HG03066 (cell line): ENCODE data around the gene XRCC6.
"Not testable (repeated sequence)": the region's sequence is repeated elsewhere in the genome, so short reads cannot be mapped to it uniquely, and the experiment has no call there.

Source experiments
- ATAC-seq: cut with Tn5 transposase; IDR thresholded peaks from one replicate; pipeline ENCODE4 v1.9.1; 2021; ENCODE audit warnings: low read depth; ENCODE audit not compliant: unreplicated experiment

Gene XRCC6

DNA sequence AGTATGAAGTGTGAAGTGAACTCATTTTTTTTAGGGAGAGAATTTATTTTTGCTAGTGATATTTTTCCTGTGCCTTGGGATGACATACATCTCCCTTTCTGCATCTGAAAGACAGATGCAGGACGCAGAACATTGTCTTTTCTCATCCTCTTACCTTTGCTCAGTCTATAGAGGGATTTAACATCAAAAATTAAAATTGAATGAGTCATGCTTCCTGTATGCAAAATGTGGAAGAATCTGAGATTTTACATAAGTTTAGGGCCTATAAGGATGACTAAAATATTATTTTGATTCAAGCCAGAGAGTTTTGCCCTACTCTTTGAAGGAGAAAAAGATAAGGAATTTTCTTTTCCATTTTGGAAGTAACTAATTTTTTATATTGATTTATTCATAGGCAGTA, 27.3 kb downstream of the XRCC6 start:
- no peak for ATAC-seq

DNA sequence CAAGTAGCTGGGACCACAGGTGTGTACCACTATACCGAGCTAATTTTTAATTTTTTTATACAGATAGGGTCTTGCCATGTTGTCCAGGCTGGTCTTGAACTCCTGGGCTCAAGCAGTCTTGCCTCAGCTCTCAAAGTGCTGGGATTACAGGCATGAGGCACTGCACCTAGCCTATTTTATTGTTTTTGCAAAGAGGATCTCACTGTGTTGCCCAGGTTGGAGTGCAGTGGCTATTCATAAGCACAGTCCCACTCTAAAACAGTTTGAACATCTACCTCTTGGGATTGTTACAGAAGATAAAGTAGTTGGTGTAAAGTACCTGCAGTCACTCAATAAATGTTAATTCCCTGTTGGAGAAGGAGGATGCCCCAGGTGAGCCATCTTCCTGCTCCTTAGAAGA, 29.1 kb downstream of the XRCC6 start:
- no peak for ATAC-seq

DNA sequence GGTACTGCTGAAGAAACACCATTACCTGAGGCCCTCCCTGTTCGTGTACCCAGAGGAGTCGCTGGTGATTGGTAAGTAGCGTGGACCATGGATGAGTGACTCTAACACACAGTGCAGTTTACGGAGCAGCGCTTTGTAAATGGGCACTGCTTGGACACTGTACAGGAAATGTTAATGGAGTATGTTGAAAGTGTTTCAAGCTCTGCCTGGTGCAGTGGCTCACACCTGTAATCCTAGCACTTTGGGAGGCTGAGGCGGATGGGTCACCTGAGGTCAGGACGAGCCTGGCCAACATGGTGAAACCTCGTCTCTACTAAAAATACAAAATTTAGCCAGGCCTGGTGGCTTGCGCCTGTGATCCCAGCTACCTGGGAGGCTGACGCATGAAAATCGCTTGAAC, 29.7 kb downstream of the XRCC6 start:
- no peak for ATAC-seq

DNA sequence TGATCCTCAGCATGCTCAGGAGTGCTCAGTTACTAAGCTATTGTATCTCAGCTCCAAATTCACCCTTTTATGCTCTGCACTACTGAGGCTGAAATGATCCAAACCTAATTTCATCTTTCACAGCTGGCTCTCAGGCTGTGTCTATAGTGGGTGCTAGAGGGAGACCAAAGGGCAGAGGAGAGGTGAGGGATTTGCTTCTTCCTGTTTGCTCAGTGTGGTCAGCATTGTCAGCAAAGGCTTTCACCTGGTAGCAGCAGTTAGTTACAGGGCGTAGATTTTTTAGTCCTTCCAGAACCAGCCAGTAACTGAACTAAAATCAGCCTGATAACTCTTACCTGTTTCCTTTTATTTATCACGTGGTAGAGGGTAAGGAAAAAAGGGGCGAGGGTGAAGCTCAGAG, 33.2 kb downstream of the XRCC6 start:
- no peak for ATAC-seq

DNA sequence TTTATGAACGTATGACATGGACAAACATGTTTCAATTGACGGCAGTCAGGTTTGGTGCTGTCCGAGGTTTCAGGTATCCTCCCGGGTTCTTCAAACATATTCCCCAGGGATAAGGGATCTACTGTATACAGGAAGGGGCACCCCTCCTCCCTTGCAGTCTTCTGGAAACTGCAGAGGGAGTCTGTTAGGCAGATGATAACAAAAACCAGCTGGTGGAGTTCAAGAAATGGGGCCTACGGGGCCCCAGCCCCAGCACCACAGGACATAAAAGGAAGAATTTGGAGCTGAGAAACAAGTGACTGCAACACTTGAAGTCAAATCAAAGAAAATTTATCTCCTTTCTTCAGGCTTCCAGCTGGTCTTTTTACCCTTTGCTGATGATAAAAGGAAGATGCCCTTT, 35.5 kb downstream of the XRCC6 start:
- no peak for ATAC-seq

DNA sequence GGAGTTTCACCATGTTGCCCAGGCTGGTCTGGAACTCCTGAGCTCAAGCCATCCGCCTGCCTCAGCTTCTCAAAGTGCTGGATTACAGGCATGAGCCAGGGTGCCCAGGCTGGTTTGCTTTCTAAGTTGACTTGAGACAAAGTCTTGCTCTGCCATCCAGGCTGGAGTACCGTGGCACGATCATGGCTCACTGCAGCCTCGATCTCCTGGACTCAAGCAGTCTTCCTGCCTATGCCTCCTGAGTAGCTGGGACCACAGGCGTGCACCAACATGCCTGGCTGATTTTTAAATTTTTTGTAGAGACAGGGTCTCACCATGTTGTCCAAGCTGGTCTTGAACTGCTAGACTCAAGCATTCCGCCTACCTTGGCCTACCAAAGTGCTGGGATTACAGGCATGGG, 36.6 kb downstream of the XRCC6 start:
- ATAC-seq: no peak

DNA sequence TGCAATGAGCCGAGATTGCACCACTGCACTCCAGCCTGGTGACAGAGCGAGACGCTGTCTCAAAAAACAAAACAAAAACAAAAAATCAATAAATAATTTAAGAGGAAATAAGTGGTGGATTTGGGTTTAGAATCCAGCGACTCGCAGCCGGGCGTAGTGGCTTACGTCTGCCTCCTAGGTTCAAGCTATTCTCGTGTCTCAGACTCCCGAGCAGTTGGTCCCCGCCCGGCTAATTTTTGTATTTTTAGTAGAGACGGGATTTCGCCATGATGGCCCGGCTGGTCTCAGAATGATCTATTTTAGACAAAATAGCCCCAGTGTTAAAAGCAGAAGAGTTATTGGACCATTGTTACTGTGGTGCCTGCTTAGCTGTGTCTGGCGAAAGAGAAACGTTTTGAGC, 37.8 kb downstream of the XRCC6 start:
- ATAC-seq: no peak

DNA sequence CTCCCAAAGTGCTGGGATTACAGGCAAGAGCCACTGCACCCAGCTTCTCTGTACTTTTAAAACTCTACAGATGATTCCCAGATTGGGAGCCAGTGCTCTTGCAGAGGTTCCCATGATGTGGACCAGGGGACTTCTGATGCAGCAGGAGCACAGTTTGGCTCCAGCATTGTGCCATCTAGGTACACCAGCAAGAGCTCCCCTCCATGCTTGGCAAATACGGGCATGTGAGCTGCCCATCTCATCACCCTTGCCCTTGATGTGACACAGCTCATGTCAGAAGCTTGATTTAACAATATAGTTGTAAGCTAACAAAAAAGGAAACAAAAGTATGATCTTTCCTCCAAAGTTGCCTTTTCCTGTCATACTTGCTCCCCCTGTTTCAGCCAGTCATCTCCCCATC, 38.8 kb downstream of the XRCC6 start:
- ATAC-seq: no peak

DNA sequence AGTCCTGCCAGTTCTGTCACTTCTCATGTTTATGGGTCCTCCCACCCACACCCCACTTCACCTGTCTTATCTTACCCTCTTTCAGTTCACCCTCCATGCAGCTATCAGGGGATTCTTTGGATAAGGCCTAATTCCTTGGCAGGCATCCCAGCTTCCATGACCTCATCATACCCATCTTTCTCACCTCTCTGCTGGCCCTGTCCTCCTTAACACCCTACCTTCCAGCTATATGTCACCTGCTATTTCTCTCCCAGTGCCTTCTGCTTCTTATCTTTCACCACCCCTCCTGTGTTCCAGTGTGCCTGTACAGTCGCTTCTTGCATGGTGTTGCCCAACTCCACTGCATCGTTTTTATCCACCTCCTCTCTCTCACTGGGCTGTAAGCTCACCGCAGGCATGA, 39.3 kb downstream of the XRCC6 start:
- no peak for ATAC-seq

DNA sequence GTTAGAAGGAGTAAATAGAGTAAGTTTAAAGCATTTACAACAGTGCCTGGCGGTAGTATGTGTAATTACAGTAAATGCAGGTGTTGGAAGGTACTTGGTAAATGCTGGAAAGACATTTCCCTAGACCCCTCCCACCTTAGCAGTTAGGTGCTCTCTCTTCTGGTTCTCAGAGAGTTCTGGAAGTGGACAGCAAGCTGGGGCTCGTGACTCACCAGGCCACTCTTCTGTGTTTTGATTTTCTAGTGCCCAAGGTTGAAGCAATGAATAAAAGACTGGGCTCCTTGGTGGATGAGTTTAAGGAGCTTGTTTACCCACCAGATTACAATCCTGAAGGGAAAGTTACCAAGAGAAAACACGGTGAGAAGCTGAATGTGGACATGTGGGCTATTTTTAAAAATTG, 40.0 kb downstream of the XRCC6 start:
- ATAC-seq: no peak

DNA sequence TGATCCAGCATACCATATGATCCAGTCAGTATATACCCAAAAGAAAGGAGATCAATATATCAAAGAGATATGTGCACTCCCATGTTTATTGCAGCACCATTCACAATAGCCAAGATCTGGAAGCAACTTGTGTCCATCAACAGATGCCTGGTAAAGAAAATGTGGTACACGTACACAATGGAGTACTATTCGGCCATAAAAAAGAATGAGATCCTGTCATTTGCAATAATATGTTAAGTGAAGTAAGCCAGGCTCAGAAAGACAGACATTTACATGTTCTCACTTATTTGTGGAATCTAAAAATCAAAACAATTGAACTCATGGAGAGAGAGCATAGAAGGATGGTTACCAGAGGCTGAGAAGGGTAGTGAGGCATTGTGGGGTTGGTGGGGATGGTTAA, 40.6 kb downstream of the XRCC6 start:
- no peak for ATAC-seq

DNA sequence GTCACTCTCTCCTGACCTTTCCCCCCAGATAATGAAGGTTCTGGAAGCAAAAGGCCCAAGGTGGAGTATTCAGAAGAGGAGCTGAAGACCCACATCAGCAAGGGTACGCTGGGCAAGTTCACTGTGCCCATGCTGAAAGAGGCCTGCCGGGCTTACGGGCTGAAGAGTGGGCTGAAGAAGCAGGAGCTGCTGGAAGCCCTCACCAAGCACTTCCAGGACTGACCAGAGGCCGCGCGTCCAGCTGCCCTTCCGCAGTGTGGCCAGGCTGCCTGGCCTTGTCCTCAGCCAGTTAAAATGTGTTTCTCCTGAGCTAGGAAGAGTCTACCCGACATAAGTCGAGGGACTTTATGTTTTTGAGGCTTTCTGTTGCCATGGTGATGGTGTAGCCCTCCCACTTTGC, 42.5 kb downstream of the XRCC6 start:
- not testable (repeated sequence) for ATAC-seq

DNA sequence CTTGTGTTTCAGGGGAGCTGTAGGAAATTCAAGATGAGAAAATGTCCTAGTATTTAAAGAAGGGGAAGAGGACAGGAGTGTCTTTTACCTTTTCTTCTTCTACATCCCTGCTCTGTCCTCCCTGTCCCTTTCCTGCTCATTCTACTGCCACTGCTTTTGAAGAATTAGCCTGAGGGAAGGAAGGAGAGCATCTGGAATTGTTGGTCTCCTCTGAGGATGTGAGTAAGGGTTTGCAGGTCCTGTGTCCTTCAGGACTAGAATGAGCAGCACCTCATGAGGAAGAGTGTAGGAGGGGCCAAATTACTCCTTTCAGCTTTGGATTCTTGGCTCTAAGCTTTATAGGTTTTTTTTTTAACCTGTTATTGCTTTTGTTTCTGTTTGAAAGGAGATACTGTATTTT, 43.4 kb downstream of the XRCC6 start:
- no peak for ATAC-seq

DNA sequence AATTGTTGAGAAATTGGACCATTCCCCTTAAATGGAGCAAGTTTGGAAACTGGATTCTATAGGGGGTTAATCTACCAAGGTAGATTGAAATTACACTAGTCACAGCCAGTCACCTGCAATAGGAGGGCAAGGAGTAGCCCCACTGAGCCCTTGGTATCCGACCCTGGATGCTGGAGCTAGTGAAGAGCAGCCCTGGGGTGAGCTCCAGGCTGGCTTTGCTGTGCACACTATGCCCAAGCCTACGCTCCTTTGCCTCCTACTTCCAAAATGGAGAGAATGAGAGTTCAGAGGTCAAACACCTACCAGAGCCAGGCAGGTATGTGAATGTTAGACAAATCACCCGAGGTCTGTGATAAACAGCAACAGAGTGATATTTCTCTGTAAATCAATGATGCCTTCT, 43.9 kb downstream of the XRCC6 start:
- no peak for ATAC-seq

DNA sequence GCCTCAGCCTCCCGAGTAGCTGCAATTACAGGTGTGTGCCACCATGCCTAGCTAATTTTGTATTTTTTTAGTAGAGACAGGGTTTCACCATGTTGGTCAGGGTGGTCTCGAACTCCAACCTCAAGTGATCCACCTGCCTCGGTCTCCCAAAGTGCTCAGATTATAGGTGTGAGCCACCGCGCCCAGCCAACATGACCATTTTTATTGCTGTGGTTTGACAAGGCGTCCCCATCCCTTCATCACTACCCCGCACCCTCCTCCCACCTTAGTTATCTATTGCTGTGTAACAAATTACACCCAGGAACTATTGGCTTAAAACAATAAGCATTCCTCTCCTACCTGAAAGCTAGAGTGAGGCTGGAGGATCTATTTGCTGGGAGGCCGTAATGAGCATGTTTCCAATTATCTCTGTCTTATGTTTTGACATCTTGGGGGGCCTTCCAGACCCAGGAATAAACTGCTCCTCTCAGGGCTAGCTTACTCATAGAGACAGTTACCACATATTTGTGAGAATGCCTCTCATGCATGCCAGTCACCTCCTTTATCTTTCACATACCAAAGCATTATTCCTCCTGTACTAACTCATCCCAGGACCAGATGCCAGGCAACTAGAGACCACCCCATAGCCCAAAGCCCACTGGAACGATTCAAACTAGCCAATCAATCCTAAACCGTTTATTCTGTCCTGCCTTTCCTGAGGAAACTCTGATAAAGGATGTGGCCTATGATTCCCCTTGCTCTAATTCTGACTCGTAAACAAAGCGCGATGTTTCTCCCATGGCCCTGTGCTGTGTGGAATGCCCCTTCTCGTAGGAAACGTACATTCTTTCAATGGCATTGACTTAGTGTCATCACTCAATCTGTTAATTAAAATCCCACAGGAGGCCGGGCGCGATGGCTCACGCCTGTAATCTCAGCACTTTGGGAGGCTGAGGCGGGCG, 48.1 kb downstream of the XRCC6 start:
- no peak for ATAC-seq

DNA sequence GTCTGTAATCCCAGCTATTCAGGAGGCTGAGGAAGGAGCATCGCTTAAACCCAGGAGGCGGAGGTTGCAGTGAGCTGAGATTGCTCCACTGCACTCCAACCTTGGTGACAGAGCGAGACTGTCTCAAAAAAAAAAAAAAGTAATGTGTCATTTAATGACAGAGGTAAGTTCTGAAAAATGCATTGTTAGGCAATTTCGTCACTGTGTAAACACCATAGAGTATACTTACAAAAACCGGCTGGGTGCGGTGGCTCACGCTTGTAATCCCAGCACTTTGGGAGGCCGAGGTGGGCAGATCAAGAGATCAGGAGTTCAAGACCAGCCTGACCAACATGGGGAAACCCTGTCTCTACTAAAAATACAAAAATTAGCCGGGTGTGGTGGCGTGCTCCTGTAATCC, 51.0 kb downstream of the XRCC6 start:
- ATAC-seq: not testable (repeated sequence)

DNA sequence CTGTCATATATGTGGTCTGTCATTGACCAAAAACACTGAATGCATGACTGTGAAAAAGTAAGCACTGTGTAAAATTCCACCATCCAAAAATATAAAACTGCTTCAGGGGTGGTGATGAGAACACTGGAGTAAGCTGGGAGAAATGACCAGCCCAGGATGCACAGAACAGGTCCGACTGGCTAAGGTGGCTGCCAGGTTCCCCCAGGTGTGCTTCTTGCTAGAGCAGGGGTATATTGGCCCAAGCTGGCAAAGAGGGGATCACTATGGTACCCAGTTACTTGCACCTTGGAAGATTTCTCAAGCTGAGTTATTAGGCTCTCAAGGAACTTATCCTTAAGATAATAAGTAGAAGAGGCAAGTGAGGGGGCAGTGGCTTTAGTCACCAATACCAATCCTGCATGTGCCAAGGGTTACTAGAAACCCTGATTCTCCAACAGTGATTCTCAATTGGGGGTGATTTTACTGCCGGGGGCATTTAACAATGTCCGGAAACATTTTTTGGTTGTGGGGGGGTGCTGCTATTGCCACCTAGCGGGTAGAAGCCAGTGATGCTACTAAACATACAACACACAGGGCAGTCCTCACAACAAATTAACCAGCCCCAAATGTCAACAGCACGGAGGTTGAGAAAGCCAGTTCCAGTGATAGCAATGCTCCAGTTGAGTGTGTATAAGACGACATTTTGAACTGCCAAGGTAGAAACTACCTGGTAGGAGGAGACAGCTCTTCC, 51.9 kb downstream of the XRCC6 start:
- no peak for ATAC-seq

DNA sequence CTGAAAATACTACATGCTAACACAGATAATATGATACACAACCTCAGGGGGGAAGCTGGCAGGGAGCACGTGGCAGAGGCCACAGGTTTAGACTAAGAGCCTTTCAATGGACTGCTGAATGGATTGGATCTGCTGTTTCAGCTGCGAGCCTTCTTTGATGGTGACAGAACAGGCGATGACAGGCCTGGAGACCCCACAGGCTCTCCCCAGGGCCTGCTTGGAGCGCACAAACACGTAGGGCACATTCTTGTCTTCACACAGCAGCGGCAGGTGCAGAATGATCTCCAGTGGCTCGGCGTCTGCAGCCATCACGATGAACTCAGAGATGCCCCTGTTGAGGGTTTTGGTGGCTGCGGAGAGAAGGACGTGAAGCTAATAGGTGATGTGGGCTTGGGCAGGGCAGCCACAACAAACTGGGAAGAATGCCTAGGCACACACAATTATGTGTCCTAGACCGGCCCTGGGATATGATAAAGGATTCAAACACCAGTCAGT, 53.8 kb downstream of the XRCC6 start:
- no peak for ATAC-seq

DNA sequence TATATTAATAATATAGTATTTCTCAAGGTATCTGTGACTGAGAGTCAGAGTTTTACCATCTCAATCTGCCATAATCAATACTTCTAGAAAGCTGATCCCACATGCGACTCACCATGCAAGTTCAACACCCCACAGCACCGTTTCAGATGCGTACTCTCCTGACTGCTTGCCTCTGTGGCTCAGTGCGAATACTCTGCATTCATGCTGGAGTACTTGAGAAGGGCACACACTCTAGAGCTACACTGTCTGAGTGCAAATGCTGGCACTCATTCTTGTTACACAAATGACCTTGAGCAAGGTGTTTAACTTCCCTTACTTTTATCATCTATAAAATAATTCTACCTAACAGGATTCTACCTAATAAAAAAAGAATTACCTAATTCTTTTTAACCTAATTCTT, 55.0 kb downstream of the XRCC6 start:
- ATAC-seq: no peak

DNA sequence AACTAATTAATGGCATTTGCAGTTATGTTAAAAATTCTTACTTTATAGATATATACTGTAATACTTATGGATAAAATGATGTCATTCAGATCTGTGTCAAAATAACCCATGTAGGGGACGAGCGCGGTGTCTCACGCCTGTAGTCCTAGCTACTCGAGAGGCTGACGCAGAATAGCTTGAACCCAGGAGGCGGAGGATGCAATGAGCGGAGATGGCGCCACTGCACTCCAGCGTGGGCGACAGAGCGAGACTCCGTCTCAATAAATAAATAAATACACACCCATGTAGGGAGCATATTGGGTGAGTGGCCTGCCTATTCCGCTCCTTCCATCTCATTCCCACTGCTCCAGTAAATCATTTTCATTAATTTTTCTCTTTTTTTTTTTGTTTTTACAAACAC, 60.5 kb downstream of the XRCC6 start:
- no peak for ATAC-seq

DNA sequence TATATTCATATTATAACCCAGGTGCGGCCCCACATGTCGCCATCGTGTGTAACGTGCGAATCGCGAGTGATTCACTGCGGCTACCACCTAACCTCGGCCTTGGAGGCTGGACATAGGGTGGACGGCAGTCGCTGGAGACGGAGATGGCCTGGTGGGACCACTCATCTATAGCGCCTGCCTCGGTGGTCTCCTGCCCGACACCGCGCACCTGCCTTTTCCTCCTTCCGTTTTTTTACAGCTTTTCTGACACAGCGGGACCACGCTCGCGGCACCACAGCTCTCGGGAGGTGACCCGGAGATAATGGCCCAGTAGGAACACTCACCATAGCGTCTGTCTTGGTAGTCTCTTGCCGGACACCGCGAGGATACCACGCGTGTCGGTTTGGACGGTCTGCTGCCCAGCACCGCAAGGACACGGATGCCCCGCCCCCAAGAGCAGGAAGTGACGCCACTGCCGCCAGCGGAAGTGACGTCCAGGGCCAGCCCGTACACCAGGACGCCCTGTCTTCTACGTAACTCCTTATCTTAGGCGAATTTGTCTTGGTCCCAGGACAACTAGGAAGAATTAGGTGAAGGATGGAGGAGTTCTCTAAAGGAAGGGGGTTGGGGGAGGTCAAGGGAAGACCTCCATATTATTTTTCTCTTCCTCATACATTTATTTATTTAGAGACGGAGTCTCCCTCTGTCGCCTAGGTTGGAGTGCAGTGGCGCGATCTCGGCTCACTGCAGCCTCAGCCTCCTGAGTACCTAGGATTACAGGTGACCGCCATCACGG, 61.1 kb downstream of the XRCC6 start:
- no peak for ATAC-seq
